HCT116 (cell line): Measurements from ENCODE around the gene POP4.

ENCODE experiments used
- EZH2 ChIP-seq: fragments of 200-600 bp; sonication (generic); IDR thresholded peaks from 2 replicates; pipeline ENCODE4 v1.6.1; 2017; ENCODE audit warnings: antibody characterized with exemption, mixed run types
- EZH2phosphoT487 ChIP-seq: fragments of 200-600 bp; IDR thresholded peaks from 2 replicates; pipeline ENCODE4 v1.6.1; 2018; ENCODE audit warnings: antibody characterized with exemption, borderline replicate concordance

GRCh38 chr19:29605653-29606419 lies at the start of gene POP4:
- TF ChIP-seq EZH2, result no peak
- TF ChIP-seq EZH2phosphoT487, result no peak
